ENCODE data around the gene PLCH1. TPM values are rescaled to one million over a fixed set of nuclear protein-coding genes. Genes with fewer than 3 reads are reported as not detected.

Gene PLCH1
- total and polyA plus RNA-seq, 2 of the 13 experiments (the other 11 are each of a cell fraction or from before 2014, with no cell fraction given): 2.0 to 3.0 TPM

GRCh38 chr3:155425396-155425795, 319.5 kb downstream of the PLCH1 start (continued):
- TF ChIP-seq, protein P1, sequence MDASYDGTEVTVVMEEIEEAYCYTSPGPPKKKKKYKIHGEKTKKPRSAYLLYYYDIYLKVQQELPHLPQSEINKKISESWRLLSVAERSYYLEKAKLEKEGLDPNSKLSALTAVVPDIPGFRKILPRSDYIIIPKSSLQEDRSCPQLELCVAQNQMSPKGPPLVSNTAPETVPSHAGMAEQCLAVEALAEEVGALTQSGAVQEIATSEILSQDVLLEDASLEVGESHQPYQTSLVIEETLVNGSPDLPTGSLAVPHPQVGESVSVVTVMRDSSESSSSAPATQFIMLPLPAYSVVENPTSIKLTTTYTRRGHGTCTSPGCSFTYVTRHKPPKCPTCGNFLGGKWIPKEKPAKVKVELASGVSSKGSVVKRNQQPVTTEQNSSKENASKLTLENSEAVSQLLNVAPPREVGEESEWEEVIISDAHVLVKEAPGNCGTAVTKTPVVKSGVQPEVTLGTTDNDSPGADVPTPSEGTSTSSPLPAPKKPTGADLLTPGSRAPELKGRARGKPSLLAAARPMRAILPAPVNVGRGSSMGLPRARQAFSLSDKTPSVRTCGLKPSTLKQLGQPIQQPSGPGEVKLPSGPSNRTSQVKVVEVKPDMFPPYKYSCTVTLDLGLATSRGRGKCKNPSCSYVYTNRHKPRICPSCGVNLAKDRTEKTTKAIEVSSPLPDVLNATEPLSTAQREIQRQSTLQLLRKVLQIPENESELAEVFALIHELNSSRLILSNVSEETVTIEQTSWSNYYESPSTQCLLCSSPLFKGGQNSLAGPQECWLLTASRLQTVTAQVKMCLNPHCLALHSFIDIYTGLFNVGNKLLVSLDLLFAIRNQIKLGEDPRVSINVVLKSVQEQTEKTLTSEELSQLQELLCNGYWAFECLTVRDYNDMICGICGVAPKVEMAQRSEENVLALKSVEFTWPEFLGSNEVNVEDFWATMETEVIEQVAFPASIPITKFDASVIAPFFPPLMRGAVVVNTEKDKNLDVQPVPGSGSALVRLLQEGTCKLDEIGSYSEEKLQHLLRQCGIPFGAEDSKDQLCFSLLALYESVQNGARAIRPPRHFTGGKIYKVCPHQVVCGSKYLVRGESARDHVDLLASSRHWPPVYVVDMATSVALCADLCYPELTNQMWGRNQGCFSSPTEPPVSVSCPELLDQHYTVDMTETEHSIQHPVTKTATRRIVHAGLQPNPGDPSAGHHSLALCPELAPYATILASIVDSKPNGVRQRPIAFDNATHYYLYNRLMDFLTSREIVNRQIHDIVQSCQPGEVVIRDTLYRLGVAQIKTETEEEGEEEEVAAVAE (CRISPR knock-in tag; IDR thresholded peaks at IDR 0.05; ENCODE audit: borderline replicate concordance): no peak
- TF ChIP-seq ZNF614 (CRISPR knock-in tag; IDR thresholded peaks at IDR 0.05; ENCODE audit: borderline replicate concordance) (no peak), ZNF224 (CRISPR knock-in tag; IDR thresholded peaks at IDR 0.05) (no peak)
- TF ChIP-seq, protein P2, sequence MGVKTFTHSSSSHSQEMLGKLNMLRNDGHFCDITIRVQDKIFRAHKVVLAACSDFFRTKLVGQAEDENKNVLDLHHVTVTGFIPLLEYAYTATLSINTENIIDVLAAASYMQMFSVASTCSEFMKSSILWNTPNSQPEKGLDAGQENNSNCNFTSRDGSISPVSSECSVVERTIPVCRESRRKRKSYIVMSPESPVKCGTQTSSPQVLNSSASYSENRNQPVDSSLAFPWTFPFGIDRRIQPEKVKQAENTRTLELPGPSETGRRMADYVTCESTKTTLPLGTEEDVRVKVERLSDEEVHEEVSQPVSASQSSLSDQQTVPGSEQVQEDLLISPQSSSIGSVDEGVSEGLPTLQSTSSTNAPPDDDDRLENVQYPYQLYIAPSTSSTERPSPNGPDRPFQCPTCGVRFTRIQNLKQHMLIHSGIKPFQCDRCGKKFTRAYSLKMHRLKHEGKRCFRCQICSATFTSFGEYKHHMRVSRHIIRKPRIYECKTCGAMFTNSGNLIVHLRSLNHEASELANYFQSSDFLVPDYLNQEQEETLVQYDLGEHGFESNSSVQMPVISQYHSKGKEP (CRISPR knock-in tag; IDR thresholded peaks at IDR 0.05): no peak

- Histone ChIP-seq H3K9me3 (ENCODE audit: low read length) (peaks cover 10% of the 10 kb centered on the region), H3K27ac (ENCODE audit: extremely low read length, insufficient read depth, low read length) (no peak overlapping the region), H3K36me3 (replicated peaks in 1 of 2; ENCODE audit: control insufficient read depth in 1 of 2, insufficient read depth in 2 of 2, low read length in 2 of 2) (no peaks in the 10 kb centered on the region), H3K4me1 (ENCODE audit: insufficient read depth, low read length) (no peaks in the 10 kb centered on the region; the same call in 1 of the 2 replicates), H3K9ac (ENCODE audit: insufficient read depth, low read depth, low read length) (no peak overlapping the region), H3K27me3 (ENCODE audit: control insufficient read depth in 1 of 2, insufficient read depth in 2 of 2, low read length in 2 of 2) (no peaks in the 10 kb centered on the region; a peak in 1 of 5 replicates), H3K4me3 (replicated peaks in 1 of 3; ENCODE audit: insufficient read depth in 1 of 3, low read depth in 2 of 3, low read length in 3 of 3) (no peak overlapping the region), H2AFZ (ENCODE audit: low read length) (no peak overlapping the region), H3K4me2 (ENCODE audit: low read depth, low read length) (no peak overlapping the region), H4K20me1 (ENCODE audit: insufficient read depth, low read length) (no peaks in the 10 kb centered on the region), H3K79me2 (ENCODE audit: insufficient read depth, low read length) (no peaks in the 10 kb centered on the region)
- POLR2A ChIA-PET: no interaction called here
- in situ Hi-C loops (cut with HindIII; ENCODE audit: extremely low pct_ligation_motif_present, low pct_unique_long_range_greater_than_20kb): no loop called here
- FAIRE-seq (no peak), DNase-seq (ENCODE audit: low spot score) (no peak), ATAC-seq (no peak)
- CTCF ChIA-PET (ENCODE audit: low intra/inter-chr PET ratio, low total read pairs): no interaction called here
- intact Hi-C loops (cut with micrococcal nuclease; ENCODE audit: unreplicated experiment): no loop called here
- no TSS peak for BruUV-seq (replicated peaks)
- TF ChIP-seq CCAR2 (optimal IDR thresholded peaks at IDR 0.05; ENCODE audit: low read depth, low read length): no peak
- no peak for TF ChIP-seq HOXA7 (CRISPR knock-in tag; IDR thresholded peaks at IDR 0.05)
- TF ChIP-seq ZMYM4 (CRISPR knock-in tag; IDR thresholded peaks at IDR 0.05): no peak
- TF ChIP-seq GATA4 (IDR thresholded peaks at IDR 0.05; ENCODE audit: borderline replicate concordance, low read depth): no peak
- TF ChIP-seq EED (CRISPR knock-in tag; IDR thresholded peaks at IDR 0.05): no peak
- no peak for TF ChIP-seq ASH2L (IDR thresholded peaks at IDR 0.05; ENCODE audit: insufficient read length, low read depth, low read length)
- TF ChIP-seq BCL3 (CRISPR knock-in tag; IDR thresholded peaks at IDR 0.05): no peak
- TF ChIP-seq MTF1 (CRISPR knock-in tag; IDR thresholded peaks at IDR 0.05): no peak
- TF ChIP-seq STAG1 (CRISPR knock-in tag; IDR thresholded peaks at IDR 0.05): no peak
- no peak for TF ChIP-seq MED1 (CRISPR knock-in tag; IDR thresholded peaks at IDR 0.05)
Observed at GRCh38 chr3:155424323-155424710, 320.6 kb downstream of the PLCH1 start.

All from HepG2 (cell line).